Loucy (cell line): Measurements from ENCODE around the gene SLC46A2.
A peak's percentile ranks its signal among the peaks of the same experiment; 100 is the strongest.

Experiments
- CTCF ChIP-seq: fragments of 200-600 bp; sonication (generic); conservative IDR thresholded peaks from 2 replicates; pipeline ENCODE4 v1.5.1; 2014; ENCODE audit warnings: mild to moderate bottlenecking, antibody characterized with exemption, low read length
- EZH2phosphoT487 ChIP-seq: fragments of 200-600 bp; IDR thresholded peaks from 2 replicates; pipeline ENCODE4 v1.6.1; 2018; ENCODE audit warnings: antibody characterized with exemption, mild to moderate bottlenecking, moderate library complexity, borderline replicate concordance

DNA sequence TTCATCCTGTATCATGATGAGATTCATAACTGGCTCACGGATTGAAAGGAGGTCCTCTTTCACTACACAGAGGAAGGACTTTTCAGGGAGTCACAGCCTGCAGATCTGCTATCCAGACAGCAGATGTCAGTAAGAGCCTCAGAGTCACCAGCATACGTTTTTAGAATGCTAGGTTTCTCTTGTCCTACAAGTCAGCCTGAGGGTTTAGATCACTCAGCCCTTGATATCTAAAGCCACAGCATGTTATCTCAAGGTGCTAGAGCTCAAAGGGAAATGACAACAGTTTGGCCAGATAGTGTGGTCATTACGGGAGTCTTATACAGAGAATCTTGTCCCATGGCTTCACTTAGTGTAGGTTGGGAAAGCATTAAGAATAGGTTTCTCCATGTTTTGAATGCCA lies 30.9 kb upstream of the SLC46A2 start:
- TF ChIP-seq CTCF (peak; percentile 76), EZH2phosphoT487 (no peak)
